Stimulated activated naive CD8-positive, alpha-beta T cell treated with anti-CD3 and anti-CD28 coated beads, Interleukin-15, Interleukin-2, amounts not matched to agents 100 ng/mL and 50 ng/mL, for 24 hours (primary cell): ENCODE results near the gene MTIF2.
"Not testable (repeated sequence)": the region's sequence is repeated elsewhere in the genome, so short reads cannot be mapped to it uniquely, and the experiment has no call there.

Experiments used
- H3K27ac Mint-ChIP-seq: one replicate; pipeline ENCODE4 v1.8.0; 2021; ENCODE audit warnings: mild to moderate bottlenecking, mixed read lengths
- H3K27me3 Mint-ChIP-seq: one replicate; pipeline ENCODE4 v1.8.0; 2021; ENCODE audit warnings: mixed read lengths
- H3K36me3 Mint-ChIP-seq: one replicate; pipeline ENCODE4 v1.8.0; 2021; ENCODE audit warnings: low read depth, mixed read lengths
- H3K4me1 Mint-ChIP-seq: one replicate; pipeline ENCODE4 v1.8.0; 2021; ENCODE audit warnings: low read depth, mixed read lengths
- H3K4me3 Mint-ChIP-seq: one replicate; pipeline ENCODE4 v1.8.0; 2021; ENCODE audit warnings: mild to moderate bottlenecking, mixed read lengths
- H3K9me3 Mint-ChIP-seq: one replicate; pipeline ENCODE4 v1.8.0; 2021; ENCODE audit warnings: mixed read lengths

Gene MTIF2

GRCh38 chr2:55268907-55269644 is at the start of gene MTIF2:
Gene MTIF2, minus strand, starts transcription at chr2:55269231. Its CDS starts 5,373 bp downstream, at chr2:55263858.
- no peaks in the 10 kb centered on the region for H3K9me3 Mint-ChIP-seq
- peak within 1 kb of the TSS; percentile 97 for H3K27ac Mint-ChIP-seq
- H3K36me3 Mint-ChIP-seq = peaks cover 13% of the 10 kb centered on the region
- peak within 1 kb of the TSS; percentile 97 for H3K4me3 Mint-ChIP-seq
- peaks cover 9% of the 10 kb centered on the region for H3K4me1 Mint-ChIP-seq
- no peaks in the 10 kb centered on the region for H3K27me3 Mint-ChIP-seq

DNA sequence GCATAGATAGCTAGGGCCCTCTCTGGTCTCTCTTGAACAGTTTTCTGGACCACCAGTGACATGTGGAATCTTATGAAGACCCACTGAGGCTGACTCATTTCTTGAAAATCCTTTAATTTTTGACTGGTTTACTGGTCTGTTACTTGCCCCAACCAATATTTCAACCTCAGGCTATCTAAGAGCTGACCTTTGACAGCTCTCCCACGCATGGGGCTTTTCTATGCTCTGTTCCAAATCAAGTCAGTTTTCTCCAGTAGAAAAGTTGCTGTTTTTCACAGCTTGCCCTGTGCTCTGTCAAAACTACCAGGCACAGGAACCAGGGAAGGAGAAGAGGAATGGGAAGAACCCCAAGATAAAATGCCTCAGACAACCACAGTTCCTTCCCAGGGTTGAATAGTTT is 46.0 kb upstream of the MTIF2 start:
- no peaks in the 10 kb centered on the region for H3K27me3 Mint-ChIP-seq
- H3K9me3 Mint-ChIP-seq = no peaks in the 10 kb centered on the region
- H3K36me3 Mint-ChIP-seq = peaks cover 15% of the 10 kb centered on the region
- no peak overlapping the region for H3K27ac Mint-ChIP-seq
- H3K4me1 Mint-ChIP-seq = peaks cover 27% of the 10 kb centered on the region
- no peak overlapping the region for H3K4me3 Mint-ChIP-seq

DNA sequence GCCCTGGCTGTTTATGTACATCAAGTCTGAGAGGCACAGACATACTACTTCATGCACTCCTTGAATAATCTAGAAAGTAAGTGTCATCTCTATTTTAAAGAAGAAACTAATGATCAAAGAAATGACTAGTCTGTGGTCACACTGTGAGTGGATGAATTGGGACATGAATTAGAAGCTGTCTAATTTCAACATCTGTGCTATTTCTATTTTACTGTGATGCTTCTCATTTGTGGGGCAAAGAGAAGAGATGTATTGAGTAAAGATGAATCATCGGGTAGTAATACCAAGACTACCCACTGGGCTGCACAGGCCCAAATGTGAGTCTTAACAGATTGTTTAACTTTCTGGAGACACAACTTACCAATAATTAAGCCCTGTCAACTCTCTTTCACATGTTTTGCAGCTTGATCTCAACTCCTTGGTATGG is 42.4 kb upstream of the MTIF2 start:
- Mint-ChIP-seq H3K4me3 (no peak overlapping the region), H3K4me1 (peaks cover 33% of the 10 kb centered on the region), H3K36me3 (peaks cover 17% of the 10 kb centered on the region), H3K27me3 (no peaks in the 10 kb centered on the region), H3K27ac (no peak overlapping the region), H3K9me3 (no peaks in the 10 kb centered on the region)

DNA sequence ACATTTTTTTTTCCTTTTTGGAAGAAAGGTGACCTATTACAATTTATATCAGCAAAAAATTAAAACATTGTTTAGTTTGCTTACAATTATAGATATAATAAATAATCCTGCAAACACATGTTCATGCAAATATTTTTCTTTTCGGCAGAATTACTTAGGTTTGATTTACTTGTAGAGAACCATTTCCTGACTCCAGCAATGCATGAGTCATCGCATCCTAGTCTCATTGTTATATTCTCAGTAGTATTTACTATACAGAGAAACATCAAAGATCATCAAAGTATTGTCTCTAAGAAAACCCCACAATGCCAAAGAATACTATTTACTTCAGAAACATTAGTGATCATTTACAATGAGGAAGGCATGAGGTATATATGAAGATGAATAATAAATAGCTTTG is 40.4 kb upstream of the MTIF2 start:
- Mint-ChIP-seq H3K36me3 (peaks cover 7% of the 10 kb centered on the region), H3K4me1 (peaks cover 28% of the 10 kb centered on the region), H3K4me3 (no peak overlapping the region), H3K27me3 (no peaks in the 10 kb centered on the region), H3K27ac (no peak overlapping the region), H3K9me3 (no peaks in the 10 kb centered on the region)

GRCh38 chr2:55302241-55302640 is 33.2 kb upstream of the MTIF2 start:
- H3K4me1 Mint-ChIP-seq = peaks cover 26% of the 10 kb centered on the region
- no peaks in the 10 kb centered on the region for H3K27me3 Mint-ChIP-seq
- H3K4me3 Mint-ChIP-seq = no peak overlapping the region
- H3K9me3 Mint-ChIP-seq = no peaks in the 10 kb centered on the region
- H3K36me3 Mint-ChIP-seq = no peaks in the 10 kb centered on the region
- no peak overlapping the region for H3K27ac Mint-ChIP-seq

DNA sequence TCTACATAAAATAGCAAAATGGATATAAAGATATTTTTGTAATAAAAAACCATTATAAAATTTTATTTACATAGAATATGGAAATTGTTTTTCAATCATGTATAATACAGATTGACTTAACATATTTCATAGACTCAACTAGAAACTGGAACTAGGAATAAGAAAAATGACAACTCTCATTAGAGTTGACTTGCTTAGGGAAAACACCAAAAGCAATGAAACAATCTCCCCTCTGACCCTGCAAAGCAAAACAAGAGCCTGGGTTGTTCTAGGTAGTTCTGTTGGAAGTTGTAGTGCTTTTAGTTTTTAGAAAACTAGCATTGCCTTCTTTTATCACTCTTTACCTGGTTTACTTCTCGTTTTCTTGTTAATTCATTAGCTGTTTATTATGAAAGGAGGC is 32.2 kb upstream of the MTIF2 start:
- H3K9me3 Mint-ChIP-seq = no peaks in the 10 kb centered on the region
- H3K4me1 Mint-ChIP-seq = peaks cover 26% of the 10 kb centered on the region
- no peaks in the 10 kb centered on the region for H3K36me3 Mint-ChIP-seq
- H3K4me3 Mint-ChIP-seq = no peak overlapping the region
- no peak overlapping the region for H3K27ac Mint-ChIP-seq
- H3K27me3 Mint-ChIP-seq = no peaks in the 10 kb centered on the region

GRCh38 chr2:55296393-55296792 is 27.4 kb upstream of the MTIF2 start:
- no peaks in the 10 kb centered on the region for H3K27me3 Mint-ChIP-seq
- H3K36me3 Mint-ChIP-seq = peaks cover 4% of the 10 kb centered on the region
- peaks cover 30% of the 10 kb centered on the region for H3K4me1 Mint-ChIP-seq
- H3K4me3 Mint-ChIP-seq = no peak overlapping the region
- no peak overlapping the region for H3K27ac Mint-ChIP-seq
- H3K9me3 Mint-ChIP-seq = no peaks in the 10 kb centered on the region

GRCh38 chr2:55283083-55283482 is 14.1 kb upstream of the MTIF2 start:
- Mint-ChIP-seq H3K27ac (no peak overlapping the region), H3K27me3 (no peaks in the 10 kb centered on the region), H3K4me1 (peaks cover 33% of the 10 kb centered on the region), H3K9me3 (no peaks in the 10 kb centered on the region), H3K4me3 (peak overlapping the region; percentile 92), H3K36me3 (peaks cover 3% of the 10 kb centered on the region)

- Mint-ChIP-seq H3K9me3 (no peaks in the 10 kb centered on the region), H3K27ac (peak overlapping the region; percentile 95), H3K4me3 (peak overlapping the region; percentile 92), H3K36me3 (peaks cover 3% of the 10 kb centered on the region), H3K27me3 (no peaks in the 10 kb centered on the region), H3K4me1 (peaks cover 33% of the 10 kb centered on the region)
Measured at GRCh38 chr2:55282110-55282917, 13.3 kb upstream of the MTIF2 start.

DNA sequence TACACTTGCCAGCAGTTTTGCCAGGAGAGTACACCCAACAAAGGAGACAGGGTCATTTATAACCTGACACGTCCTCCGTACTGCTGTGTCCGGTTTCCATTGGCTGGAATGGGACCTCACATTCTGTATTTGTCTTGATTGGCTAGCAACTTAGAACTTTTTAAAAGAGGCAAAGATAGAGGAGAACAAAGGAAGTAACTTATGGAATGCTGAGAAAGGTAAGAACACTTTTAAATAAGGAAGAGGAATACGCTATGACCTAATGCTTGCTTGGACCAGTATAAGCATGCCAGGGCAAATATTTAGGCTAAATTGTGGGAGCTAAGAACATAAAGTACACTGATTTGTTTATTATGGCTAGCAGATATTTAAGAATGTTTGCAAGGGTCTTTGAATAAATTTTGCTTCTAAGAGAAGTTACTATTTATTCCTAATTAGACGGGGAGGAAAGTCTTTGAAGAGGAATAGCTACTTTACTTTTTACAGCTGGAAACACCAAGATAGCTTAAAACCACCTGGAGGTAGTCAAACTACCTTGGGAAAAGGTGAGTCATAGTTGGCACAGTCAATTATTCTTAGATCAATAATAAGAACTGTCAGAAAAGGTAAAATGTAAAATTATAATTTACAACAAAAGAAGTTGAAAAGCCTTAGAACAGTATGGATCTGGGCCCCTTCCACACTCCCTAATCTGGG is 12.0 kb upstream of the MTIF2 start:
- Mint-ChIP-seq H3K27ac (peak overlapping the region; percentile 49), H3K4me3 (peak overlapping the region; percentile 51)
- not testable (repeated sequence) for H3K9me3 Mint-ChIP-seq

GRCh38 chr2:55279859-55280424 is 10.9 kb upstream of the MTIF2 start:
- not testable (repeated sequence) for H3K27me3 Mint-ChIP-seq, H3K36me3 Mint-ChIP-seq, H3K9me3 Mint-ChIP-seq, H3K27ac Mint-ChIP-seq, H3K4me3 Mint-ChIP-seq
- peaks cover 28% of the 10 kb centered on the region for H3K4me1 Mint-ChIP-seq

More for the DNA sequence above, 12.0 kb upstream of the MTIF2 start:
- not testable (repeated sequence) for H3K27me3 Mint-ChIP-seq, H3K36me3 Mint-ChIP-seq
- H3K4me1 Mint-ChIP-seq = peaks cover 28% of the 10 kb centered on the region

DNA sequence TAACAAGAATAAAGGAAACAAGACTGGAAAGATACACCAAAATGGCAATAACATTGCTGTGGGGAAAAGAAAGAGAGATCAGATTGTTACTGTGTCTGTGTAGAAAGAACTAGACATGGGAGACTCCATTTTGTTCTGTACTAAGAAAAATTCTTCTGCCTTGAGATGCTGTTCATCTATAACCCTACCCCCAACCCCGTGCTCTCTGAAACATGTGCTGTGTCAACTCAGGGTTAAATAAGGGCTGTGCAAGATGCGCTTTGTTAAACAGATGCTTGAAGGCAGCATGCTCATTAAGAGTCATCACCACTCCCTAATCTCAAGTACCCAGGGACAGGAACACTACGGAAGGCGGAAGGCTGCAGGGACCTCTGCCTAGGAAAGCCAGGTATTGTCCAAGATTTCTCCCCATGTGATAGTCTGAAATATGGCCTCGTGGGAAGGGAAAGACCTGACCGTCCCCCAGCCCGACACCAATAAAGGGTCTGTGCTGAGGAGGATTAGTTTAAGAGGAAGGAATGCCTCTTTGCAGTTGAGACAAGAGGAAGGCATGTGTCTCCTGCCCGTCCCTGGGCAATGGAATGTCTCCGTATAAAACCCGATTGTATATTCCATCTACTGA is 10.3 kb upstream of the MTIF2 start:
- H3K9me3 Mint-ChIP-seq, H3K27ac Mint-ChIP-seq, H3K4me3 Mint-ChIP-seq, H3K36me3 Mint-ChIP-seq, H3K27me3 Mint-ChIP-seq: not testable (repeated sequence)
- peaks cover 28% of the 10 kb centered on the region for H3K4me1 Mint-ChIP-seq

- Mint-ChIP-seq H3K27me3 (no peaks in the 10 kb centered on the region), H3K4me1 (peaks cover 11% of the 10 kb centered on the region), H3K4me3 (no peak overlapping the region), H3K9me3 (no peaks in the 10 kb centered on the region), H3K27ac (no peak overlapping the region), H3K36me3 (no peaks in the 10 kb centered on the region)
Measured at GRCh38 chr2:55277310-55277709, 8.3 kb upstream of the MTIF2 start.

DNA sequence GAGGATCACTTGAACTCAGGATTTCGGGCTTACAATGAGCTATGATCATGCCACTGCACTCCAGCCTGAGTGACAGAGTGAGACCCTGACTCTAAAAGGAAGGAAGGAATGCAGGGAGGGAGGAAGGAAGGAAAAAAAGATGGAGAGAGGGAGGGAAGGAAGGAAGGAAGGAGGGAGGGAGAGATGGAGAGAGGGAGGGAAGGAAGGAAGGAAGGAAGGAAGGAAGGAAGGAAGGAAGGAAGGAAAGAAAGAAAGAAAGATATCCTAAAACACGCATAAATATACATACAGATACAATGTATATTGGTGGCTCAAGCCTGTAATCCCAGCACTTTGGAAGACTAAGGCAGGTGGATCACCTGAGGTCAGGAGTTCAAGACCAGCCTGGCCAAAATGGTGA is 5.3 kb upstream of the MTIF2 start:
- not testable (repeated sequence) for H3K4me3 Mint-ChIP-seq, H3K36me3 Mint-ChIP-seq, H3K27me3 Mint-ChIP-seq, H3K4me1 Mint-ChIP-seq, H3K27ac Mint-ChIP-seq, H3K9me3 Mint-ChIP-seq
